Endothelial cell (in vitro differentiated cells): ENCODE measurements around the gene UQCC5. TPM values are rescaled to one million over a fixed set of nuclear protein-coding genes. Genes with fewer than 3 reads are reported as not detected.

Source experiments
- DNase-seq: peaks from one replicate; pipeline ENCODE4 v3.0.0; 2021; ENCODE audit warnings: low spot score
- H3K27ac Mint-ChIP-seq: one replicate; pipeline ENCODE4 v1.8.0; 2021; ENCODE audit warnings: mixed read lengths, inconsistent platforms; ENCODE audit not compliant: unreplicated experiment
- H3K27me3 Mint-ChIP-seq: one replicate; pipeline ENCODE4 v1.8.0; 2021; ENCODE audit warnings: mild to moderate bottlenecking, moderate library complexity, mixed read lengths, inconsistent platforms; ENCODE audit not compliant: unreplicated experiment
- H3K36me3 Mint-ChIP-seq: one replicate; pipeline ENCODE4 v1.8.0; 2021; ENCODE audit warnings: mild to moderate bottlenecking, low read depth, mixed read lengths, inconsistent platforms; ENCODE audit not compliant: unreplicated experiment
- H3K4me1 Mint-ChIP-seq: one replicate; pipeline ENCODE4 v1.8.0; 2021; ENCODE audit warnings: mild to moderate bottlenecking, mixed read lengths, inconsistent platforms; ENCODE audit not compliant: unreplicated experiment
- H3K4me3 Mint-ChIP-seq: one replicate; pipeline ENCODE4 v1.8.0; 2021; ENCODE audit warnings: mild to moderate bottlenecking, mixed read lengths, inconsistent platforms; ENCODE audit not compliant: unreplicated experiment
- H3K9me3 Mint-ChIP-seq: one replicate; pipeline ENCODE4 v1.8.0; 2021; ENCODE audit warnings: mixed read lengths, inconsistent platforms; ENCODE audit not compliant: unreplicated experiment
- long read RNA-seq: library from polyadenylated mRNA; unstranded; transcript quantifications from one replicate; pipeline ENCODE4 v2.0.0, GENCODE V29; 2020; ENCODE audit not compliant: unreplicated experiment
- total RNA-seq: library from RNA; stranded (reverse); fragmentation: NEBNext Ultra II Directional; extraction: Animal tissue kit (Norgen Biotek cat#: 25700); gene quantifications from one replicate; pipeline ENCODE4 v1.2.1, GENCODE V29; 2021; ENCODE audit not compliant: unreplicated experiment
- TF ChIP-seq, protein P1 (sequence below): fragments of 200-600 bp; sonication (generic); IDR thresholded peaks from one replicate; pipeline ENCODE4 v1.5.0; 2021; ENCODE audit warnings: antibody characterized with exemption; ENCODE audit not compliant: unreplicated experiment

UQCC5 gene, protein sequence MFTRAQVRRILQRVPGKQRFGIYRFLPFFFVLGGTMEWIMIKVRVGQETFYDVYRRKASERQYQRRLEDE
- 13.3 TPM for total RNA-seq
- long read RNA-seq, partial matches to known transcripts, result 0 of 3 reads
- long read RNA-seq, other reads (novel, unspliced or antisense), result 0 of 3 reads

DNA sequence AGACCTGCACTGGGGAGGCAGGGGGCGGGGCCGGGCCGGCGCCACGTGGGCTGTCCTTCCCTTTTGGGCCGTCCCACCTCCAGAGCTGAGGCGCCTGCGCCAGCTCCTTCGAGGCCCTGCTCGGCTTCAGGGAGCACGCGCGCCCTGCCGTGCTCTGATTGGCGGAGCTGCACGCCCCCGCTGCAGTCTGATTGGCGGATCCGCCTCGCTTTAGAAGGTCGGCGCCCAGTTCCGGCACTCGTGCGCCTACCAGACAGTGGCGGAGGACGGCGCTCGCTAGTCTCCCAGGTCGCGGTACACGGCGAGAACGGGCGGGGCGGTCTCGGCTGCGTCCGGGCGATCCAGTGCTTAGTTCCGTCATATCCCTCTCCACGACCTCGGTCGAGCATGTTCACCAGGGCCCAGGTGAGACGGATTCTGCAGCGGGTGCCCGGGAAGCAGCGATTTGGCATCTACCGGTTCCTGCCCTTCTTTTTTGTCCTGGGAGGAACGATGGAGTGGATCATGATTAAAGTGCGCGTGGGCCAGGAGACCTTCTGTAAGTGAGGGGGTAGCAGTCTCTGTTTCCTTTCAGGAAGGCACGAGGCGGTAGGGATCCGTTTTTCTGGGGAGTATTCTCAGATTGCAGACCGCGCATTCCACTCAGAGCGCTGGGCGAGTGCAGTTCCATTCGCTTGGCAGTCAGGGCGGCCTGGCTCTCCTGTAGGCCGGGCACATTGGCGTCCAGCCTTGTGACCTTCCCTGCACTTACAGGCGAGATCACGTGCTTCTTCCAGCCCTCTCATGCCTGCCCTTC, at the start of gene UQCC5:
UQCC5 (plus strand) TSS at position 237 of the 796 bp plus-strand sequence; CDS start at position 388, 151 bp downstream.
- peak; percentile 98 for DNase-seq
- Mint-ChIP-seq H3K9me3 (no peaks in the 10 kb centered on the region), H3K36me3 (peaks cover 26% of the 10 kb centered on the region), H3K27ac (peak within 1 kb of the TSS; percentile 95), H3K27me3 (peaks cover 30% of the 10 kb centered on the region), H3K4me1 (peaks cover 26% of the 10 kb centered on the region), H3K4me3 (peak within 1 kb of the TSS; percentile 97)
- TF ChIP-seq, protein P1, sequence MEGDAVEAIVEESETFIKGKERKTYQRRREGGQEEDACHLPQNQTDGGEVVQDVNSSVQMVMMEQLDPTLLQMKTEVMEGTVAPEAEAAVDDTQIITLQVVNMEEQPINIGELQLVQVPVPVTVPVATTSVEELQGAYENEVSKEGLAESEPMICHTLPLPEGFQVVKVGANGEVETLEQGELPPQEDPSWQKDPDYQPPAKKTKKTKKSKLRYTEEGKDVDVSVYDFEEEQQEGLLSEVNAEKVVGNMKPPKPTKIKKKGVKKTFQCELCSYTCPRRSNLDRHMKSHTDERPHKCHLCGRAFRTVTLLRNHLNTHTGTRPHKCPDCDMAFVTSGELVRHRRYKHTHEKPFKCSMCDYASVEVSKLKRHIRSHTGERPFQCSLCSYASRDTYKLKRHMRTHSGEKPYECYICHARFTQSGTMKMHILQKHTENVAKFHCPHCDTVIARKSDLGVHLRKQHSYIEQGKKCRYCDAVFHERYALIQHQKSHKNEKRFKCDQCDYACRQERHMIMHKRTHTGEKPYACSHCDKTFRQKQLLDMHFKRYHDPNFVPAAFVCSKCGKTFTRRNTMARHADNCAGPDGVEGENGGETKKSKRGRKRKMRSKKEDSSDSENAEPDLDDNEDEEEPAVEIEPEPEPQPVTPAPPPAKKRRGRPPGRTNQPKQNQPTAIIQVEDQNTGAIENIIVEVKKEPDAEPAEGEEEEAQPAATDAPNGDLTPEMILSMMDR, result no peak

DNA sequence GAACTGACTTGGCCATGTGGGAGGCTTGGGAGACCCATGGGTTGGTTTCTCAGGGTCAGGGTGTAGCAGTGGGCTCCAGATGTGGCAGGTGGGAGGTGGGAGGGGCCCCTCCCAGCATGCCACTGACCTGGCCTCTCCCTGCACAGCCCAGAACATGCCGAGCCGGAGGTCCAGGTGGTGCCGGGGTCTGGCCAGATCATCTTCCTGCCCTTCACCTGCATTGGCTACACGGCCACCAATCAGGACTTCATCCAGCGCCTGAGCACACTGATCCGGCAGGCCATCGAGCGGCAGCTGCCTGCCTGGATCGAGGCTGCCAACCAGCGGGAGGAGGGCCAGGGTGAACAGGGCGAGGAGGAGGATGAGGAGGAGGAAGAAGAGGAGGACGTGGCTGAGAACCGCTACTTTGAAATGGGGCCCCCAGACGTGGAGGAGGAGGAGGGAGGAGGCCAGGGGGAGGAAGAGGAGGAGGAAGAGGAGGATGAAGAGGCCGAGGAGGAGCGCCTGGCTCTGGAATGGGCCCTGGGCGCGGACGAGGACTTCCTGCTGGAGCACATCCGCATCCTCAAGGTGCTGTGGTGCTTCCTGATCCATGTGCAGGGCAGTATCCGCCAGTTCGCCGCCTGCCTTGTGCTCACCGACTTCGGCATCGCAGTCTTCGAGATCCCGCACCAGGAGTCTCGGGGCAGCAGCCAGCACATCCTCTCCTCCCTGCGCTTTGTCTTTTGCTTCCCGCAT, 49.2 kb upstream of the UQCC5 start:
- H3K27ac Mint-ChIP-seq, result peak overlapping the region; percentile 52
- TF ChIP-seq, protein P1, result no peak
- DNase-seq, result no peak
- H3K36me3 Mint-ChIP-seq, result peaks cover 48% of the 10 kb centered on the region
- H3K9me3 Mint-ChIP-seq, result no peaks in the 10 kb centered on the region
- peak overlapping the region; percentile 37 for H3K4me3 Mint-ChIP-seq
- H3K27me3 Mint-ChIP-seq, result peaks cover 16% of the 10 kb centered on the region
- H3K4me1 Mint-ChIP-seq, result peaks cover 43% of the 10 kb centered on the region

DNA sequence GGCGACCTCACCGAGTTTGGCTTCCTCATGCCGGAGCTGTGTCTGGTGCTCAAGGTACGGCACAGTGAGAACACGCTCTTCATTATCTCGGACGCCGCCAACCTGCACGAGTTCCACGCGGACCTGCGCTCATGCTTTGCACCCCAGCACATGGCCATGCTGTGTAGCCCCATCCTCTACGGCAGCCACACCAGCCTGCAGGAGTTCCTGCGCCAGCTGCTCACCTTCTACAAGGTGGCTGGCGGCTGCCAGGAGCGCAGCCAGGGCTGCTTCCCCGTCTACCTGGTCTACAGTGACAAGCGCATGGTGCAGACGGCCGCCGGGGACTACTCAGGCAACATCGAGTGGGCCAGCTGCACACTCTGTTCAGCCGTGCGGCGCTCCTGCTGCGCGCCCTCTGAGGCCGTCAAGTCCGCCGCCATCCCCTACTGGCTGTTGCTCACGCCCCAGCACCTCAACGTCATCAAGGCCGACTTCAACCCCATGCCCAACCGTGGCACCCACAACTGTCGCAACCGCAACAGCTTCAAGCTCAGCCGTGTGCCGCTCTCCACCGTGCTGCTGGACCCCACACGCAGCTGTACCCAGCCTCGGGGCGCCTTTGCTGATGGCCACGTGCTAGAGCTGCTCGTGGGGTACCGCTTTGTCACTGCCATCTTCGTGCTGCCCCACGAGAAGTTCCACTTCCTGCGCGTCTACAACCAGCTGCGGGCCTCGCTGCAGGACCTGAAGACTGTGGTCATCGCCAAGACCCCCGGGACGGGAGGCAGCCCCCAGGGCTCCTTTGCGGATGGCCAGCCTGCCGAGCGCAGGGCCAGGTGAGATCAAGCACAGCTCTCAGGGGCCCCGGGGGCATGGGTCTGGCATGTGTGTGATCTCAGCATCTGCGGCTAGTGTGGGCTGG, 48.4 kb upstream of the UQCC5 start:
- Mint-ChIP-seq H3K27me3 (peaks cover 21% of the 10 kb centered on the region), H3K4me1 (peaks cover 46% of the 10 kb centered on the region), H3K4me3 (peak overlapping the region; percentile 37), H3K36me3 (peaks cover 47% of the 10 kb centered on the region), H3K27ac (peak overlapping the region; percentile 52), H3K9me3 (no peaks in the 10 kb centered on the region)
- TF ChIP-seq, protein P1, result no peak
- no peak for DNase-seq

DNA sequence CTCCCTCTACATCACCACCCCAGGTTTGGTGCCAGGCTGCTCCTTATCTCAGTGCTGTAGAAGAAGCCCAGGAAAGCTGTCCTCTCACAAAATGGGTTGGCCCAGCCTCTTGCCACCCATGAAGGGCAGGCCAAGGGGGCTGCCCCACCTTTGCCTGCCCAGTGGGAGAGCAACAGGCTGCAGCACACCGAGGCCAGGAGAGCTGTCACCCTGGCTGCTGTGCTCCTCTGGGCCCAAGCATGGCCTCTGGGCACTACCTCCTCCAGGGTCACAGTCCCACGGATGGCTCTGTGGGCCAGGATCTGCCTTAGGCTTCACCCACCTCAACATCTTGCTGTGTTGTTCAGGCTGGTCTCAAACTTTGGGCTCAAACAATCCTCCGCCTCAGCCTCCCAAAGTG, 47.7 kb upstream of the UQCC5 start:
- Mint-ChIP-seq H3K9me3 (no peaks in the 10 kb centered on the region), H3K4me3 (no peak overlapping the region), H3K27me3 (peaks cover 19% of the 10 kb centered on the region), H3K27ac (peak overlapping the region; percentile 52), H3K36me3 (peaks cover 46% of the 10 kb centered on the region), H3K4me1 (peaks cover 46% of the 10 kb centered on the region)
- DNase-seq, result no peak
- TF ChIP-seq, protein P1, result no peak
